KMS-11 (cell line): ENCODE data around the gene PAQR8.

Source experiments
- H2AFZ ChIP-seq: fragments of 200-600 bp; sonication (generic); 2 replicates; pipeline ENCODE4 v1.6.1; 2016; ENCODE audit warnings: antibody characterized with exemption, mixed run types, low read depth
- H3K27ac ChIP-seq: fragments of 200-600 bp; sonication (generic); 2 replicates; pipeline ENCODE4 v1.6.1; 2016; ENCODE audit warnings: mild to moderate bottlenecking, mixed run types
- H3K27me3 ChIP-seq: fragments of 200-600 bp; sonication (generic); 2 replicates; pipeline ENCODE4 v1.6.1; 2017; ENCODE audit warnings: mild to moderate bottlenecking, low read depth, mixed run types, moderate library complexity; ENCODE audit not compliant: insufficient read depth
- H3K36me3 ChIP-seq: fragments of 200-600 bp; sonication (generic); 2 replicates; pipeline ENCODE4 v1.6.1; 2017; ENCODE audit warnings: mild to moderate bottlenecking, mixed run types; ENCODE audit not compliant: insufficient read depth
- H3K4me1 ChIP-seq: fragments of 200-600 bp; sonication (generic); 2 replicates; pipeline ENCODE4 v1.6.1; 2016; ENCODE audit warnings: mild to moderate bottlenecking, low read depth, mixed run types; ENCODE audit not compliant: poor library complexity, severe bottlenecking
- H3K4me2 ChIP-seq: fragments of 200-600 bp; sonication (generic); 2 replicates; pipeline ENCODE4 v1.7.0; 2016; ENCODE audit warnings: mild to moderate bottlenecking, mixed run types
- H3K4me3 ChIP-seq: fragments of 200-600 bp; sonication (generic); IDR thresholded peaks from 2 replicates; pipeline ENCODE4 v1.6.1; 2017; ENCODE audit warnings: low read depth, low read length, mixed read lengths; ENCODE audit not compliant: insufficient read depth
- H3K79me2 ChIP-seq: fragments of 200-600 bp; sonication (generic); 2 replicates; pipeline ENCODE4 v1.6.1; 2016; ENCODE audit warnings: low read depth, mixed run types; ENCODE audit not compliant: insufficient read depth
- H3K9ac ChIP-seq: fragments of 200-600 bp; sonication (generic); 2 replicates; pipeline ENCODE4 v1.6.1; 2016; ENCODE audit warnings: mild to moderate bottlenecking, mixed run types
- H4K20me1 ChIP-seq: fragments of 200-600 bp; sonication (generic); 2 replicates; pipeline ENCODE4 v1.6.1; 2016; ENCODE audit warnings: mild to moderate bottlenecking, mixed run types; ENCODE audit not compliant: insufficient read depth
- CTCF ChIP-seq: fragments of 200-600 bp; sonication (generic); conservative IDR thresholded peaks from 2 replicates; pipeline ENCODE4 v1.6.1; 2017; ENCODE audit warnings: low read depth, mild to moderate bottlenecking, antibody characterized with exemption, low read length, moderate library complexity, mixed read lengths

Gene PAQR8

GRCh38 chr6:52454556-52454955 lies 92.6 kb downstream of the PAQR8 start:
- H3K79me2 ChIP-seq, result no peaks in the 10 kb centered on the region
- no peaks in the 10 kb centered on the region for H3K36me3 ChIP-seq
- H2AFZ ChIP-seq, result no peak overlapping the region
- no peak for TF ChIP-seq CTCF
- no peak overlapping the region for H3K9ac ChIP-seq
- no peaks in the 10 kb centered on the region for H3K4me1 ChIP-seq
- H3K4me2 ChIP-seq, result no peak overlapping the region
- H4K20me1 ChIP-seq, result no peaks in the 10 kb centered on the region
- no peak overlapping the region for H3K4me3 ChIP-seq
- no peaks in the 10 kb centered on the region for H3K27me3 ChIP-seq
- no peak overlapping the region for H3K27ac ChIP-seq

GRCh38 chr6:52457096-52457495 lies 95.1 kb downstream of the PAQR8 start:
- no peak for TF ChIP-seq CTCF
- Histone ChIP-seq H3K4me2 (no peak overlapping the region), H3K4me3 (no peak overlapping the region), H2AFZ (no peak overlapping the region), H3K4me1 (no peaks in the 10 kb centered on the region), H3K9ac (no peak overlapping the region), H4K20me1 (no peaks in the 10 kb centered on the region), H3K36me3 (no peaks in the 10 kb centered on the region), H3K27ac (no peak overlapping the region), H3K27me3 (no peaks in the 10 kb centered on the region), H3K79me2 (no peaks in the 10 kb centered on the region)
